GM12878 (cell line): ENCODE measurements around the gene MEF2D.
A peak's percentile ranks its signal among the peaks of the same experiment; 100 is the strongest.

ENCODE experiments used
- BCL11A ChIP-seq: IDR thresholded peaks from 2 replicates; pipeline ENCODE4 v1.6.1; 2011; ENCODE audit warnings: low read depth, low read length
- ETV6 ChIP-seq, 2 experiments: fragments of 450-650 bp in 1 of 2; IDR thresholded peaks in 1 of 2; conservative IDR thresholded peaks in 1 of 2; 2 replicates each; pipeline ENCODE4 v1.6.1; 2014; ENCODE audit warnings: antibody characterized with exemption in 1 of 2, borderline replicate concordance in 1 of 2, low read depth in 1 of 2, mild to moderate bottlenecking in 1 of 2, moderate library complexity in 1 of 2
- FOXM1 ChIP-seq: IDR thresholded peaks from 2 replicates; pipeline ENCODE4 v1.6.1; 2012; ENCODE audit warnings: low read depth, mild to moderate bottlenecking, inconsistent platforms, low read length, moderate library complexity
- POLR2AphosphoS2 ChIP-seq: IDR thresholded peaks from 2 replicates; pipeline ENCODE4 v1.6.1; 2011; ENCODE audit warnings: low read depth, mild to moderate bottlenecking, low read length, improper control_type of control experiment, moderate library complexity
- POLR2AphosphoS5 ChIP-seq: IDR thresholded peaks from 2 replicates; pipeline ENCODE4 v1.6.1; 2011; ENCODE audit warnings: mild to moderate bottlenecking, low read length, inconsistent platforms
- RAD21 ChIP-seq: IDR thresholded peaks from 2 replicates; pipeline ENCODE4 v1.6.1; 2011; ENCODE audit warnings: mild to moderate bottlenecking, low read depth, low read length, moderate library complexity; ENCODE audit not compliant: insufficient read depth
- RUNX3 ChIP-seq: IDR thresholded peaks from 2 replicates; pipeline ENCODE4 v1.6.1; 2012; ENCODE audit warnings: low read length, inconsistent platforms
- ZNF622 ChIP-seq: fragments of 450-650 bp; IDR thresholded peaks from 2 replicates; pipeline ENCODE4 v1.6.1; 2017; ENCODE audit warnings: mild to moderate bottlenecking, inconsistent platforms
- TF ChIP-seq, protein P1 (sequence below), 3 experiments: IDR thresholded peaks in 2 of 3; conservative IDR thresholded peaks in 1 of 3; 2 replicates each; pipeline ENCODE4 v1.5.1; 2011; ENCODE audit warnings: low read depth in 3 of 3, low read length in 3 of 3, mild to moderate bottlenecking in 3 of 3, control low read depth in 2 of 3, moderate library complexity in 2 of 3, inconsistent platforms in 1 of 3, mixed read lengths in 1 of 3; ENCODE audit not compliant: control insufficient read depth in 2 of 3, insufficient read depth in 1 of 3; ENCODE audit errors: extremely low read depth in 1 of 3
- TF ChIP-seq, protein P2 (sequence below): IDR thresholded peaks from 2 replicates; pipeline ENCODE4 v1.6.1; 2012; ENCODE audit warnings: low read depth, low read length, improper control_type of control experiment
- TF ChIP-seq, protein P3 (sequence below): IDR thresholded peaks from 2 replicates; pipeline ENCODE4 v1.6.1; 2011; ENCODE audit warnings: low read depth, low read length, improper control_type of control experiment, borderline replicate concordance

DNA sequence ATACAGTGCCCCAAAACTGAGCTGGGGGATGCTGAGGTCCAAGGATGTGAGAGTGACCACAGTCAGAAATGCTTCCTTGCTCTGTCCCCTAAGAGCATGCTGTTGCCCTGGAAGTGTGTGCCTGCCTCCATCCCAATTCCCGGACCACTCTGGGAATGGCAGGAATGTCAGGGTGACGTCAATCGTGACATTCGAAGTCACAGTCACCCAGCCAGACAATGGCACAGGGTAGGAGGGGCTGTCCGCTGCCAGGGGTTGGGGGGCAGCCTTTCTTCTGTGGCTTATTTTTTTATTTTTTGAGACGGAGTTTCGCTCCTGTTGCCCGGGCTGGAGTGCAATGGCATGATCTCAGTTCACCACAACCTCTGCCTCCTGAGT, 22.3 kb downstream of the MEF2D start:
- TF ChIP-seq, protein P1, sequence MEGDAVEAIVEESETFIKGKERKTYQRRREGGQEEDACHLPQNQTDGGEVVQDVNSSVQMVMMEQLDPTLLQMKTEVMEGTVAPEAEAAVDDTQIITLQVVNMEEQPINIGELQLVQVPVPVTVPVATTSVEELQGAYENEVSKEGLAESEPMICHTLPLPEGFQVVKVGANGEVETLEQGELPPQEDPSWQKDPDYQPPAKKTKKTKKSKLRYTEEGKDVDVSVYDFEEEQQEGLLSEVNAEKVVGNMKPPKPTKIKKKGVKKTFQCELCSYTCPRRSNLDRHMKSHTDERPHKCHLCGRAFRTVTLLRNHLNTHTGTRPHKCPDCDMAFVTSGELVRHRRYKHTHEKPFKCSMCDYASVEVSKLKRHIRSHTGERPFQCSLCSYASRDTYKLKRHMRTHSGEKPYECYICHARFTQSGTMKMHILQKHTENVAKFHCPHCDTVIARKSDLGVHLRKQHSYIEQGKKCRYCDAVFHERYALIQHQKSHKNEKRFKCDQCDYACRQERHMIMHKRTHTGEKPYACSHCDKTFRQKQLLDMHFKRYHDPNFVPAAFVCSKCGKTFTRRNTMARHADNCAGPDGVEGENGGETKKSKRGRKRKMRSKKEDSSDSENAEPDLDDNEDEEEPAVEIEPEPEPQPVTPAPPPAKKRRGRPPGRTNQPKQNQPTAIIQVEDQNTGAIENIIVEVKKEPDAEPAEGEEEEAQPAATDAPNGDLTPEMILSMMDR (IDR thresholded peaks at IDR 0.05 in 2 of 3, conservative IDR thresholded peaks at IDR 0.05 in 1 of 3; ENCODE audit: control insufficient read depth in 2 of 3, extremely low read depth in 1 of 3, insufficient read depth in 1 of 3, low read depth in 3 of 3, low read length in 3 of 3), result no peak
- TF ChIP-seq RUNX3 (no peak), POLR2AphosphoS2 (no peak), POLR2AphosphoS5 (peak; percentile 35; the same call in 1 of the 2 replicates), ZNF622 (no peak), RAD21 (no peak), ETV6 (conservative IDR thresholded peaks at IDR 0.05 in 1 of 2, IDR thresholded peaks at IDR 0.05 in 1 of 2; ENCODE audit: borderline replicate concordance in 1 of 2, low read depth in 1 of 2) (no peak), FOXM1 (no peak), BCL11A (no peak)
- TF ChIP-seq, protein P2, sequence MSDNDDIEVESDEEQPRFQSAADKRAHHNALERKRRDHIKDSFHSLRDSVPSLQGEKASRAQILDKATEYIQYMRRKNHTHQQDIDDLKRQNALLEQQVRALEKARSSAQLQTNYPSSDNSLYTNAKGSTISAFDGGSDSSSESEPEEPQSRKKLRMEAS, result no peak
- TF ChIP-seq, protein P3, sequence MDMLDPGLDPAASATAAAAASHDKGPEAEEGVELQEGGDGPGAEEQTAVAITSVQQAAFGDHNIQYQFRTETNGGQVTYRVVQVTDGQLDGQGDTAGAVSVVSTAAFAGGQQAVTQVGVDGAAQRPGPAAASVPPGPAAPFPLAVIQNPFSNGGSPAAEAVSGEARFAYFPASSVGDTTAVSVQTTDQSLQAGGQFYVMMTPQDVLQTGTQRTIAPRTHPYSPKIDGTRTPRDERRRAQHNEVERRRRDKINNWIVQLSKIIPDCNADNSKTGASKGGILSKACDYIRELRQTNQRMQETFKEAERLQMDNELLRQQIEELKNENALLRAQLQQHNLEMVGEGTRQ, result no peak
